ENCODE measurements around the gene STK11. TPM values are rescaled to one million over a fixed set of nuclear protein-coding genes. Genes with fewer than 3 reads are reported as not detected.

Gene STK11
- total RNA-seq, 1 donor from 2014 or later: 80.4 TPM

DNA sequence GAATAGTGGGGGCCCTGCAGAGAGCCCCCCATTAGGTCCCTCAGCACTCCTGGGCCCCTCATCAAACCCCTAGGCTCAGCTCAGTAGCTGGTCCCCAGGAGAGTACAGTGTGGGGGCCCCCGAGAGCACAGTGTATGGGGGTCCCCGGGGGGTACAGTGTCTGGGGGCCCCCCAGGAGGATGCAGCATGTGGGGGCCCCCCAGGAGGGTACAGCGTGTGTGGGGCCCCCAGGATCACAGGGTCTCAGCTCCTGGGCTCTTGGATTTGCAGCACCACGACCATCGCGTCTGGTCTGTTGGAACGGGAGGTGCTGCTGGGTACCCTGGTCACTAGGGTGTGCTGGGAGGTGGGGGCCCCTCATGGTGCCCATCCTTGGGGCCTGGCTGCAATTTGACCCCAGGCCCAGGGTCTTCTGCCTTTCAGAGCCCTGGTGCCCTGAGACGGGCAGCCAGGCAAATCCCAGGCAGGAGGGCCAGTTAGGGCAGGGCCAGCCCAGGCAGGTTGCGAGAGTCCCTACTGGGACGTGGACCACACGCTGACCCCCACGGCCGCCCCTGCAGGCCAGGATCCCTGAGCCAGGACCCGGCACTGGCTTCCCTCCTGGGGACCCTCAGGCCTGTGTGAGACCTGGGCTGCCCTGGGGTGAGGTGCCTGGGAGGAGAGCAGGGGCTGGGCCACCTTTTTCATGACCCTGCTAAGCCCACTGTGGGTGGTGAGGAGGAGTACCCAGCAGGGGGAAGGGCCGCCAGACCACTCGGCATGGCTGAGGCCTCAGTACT, 18.7 kb downstream of the STK11 start:
- DNase-seq (ENCODE audit: low read depth): no peak
- TF ChIP-seq, protein P1, sequence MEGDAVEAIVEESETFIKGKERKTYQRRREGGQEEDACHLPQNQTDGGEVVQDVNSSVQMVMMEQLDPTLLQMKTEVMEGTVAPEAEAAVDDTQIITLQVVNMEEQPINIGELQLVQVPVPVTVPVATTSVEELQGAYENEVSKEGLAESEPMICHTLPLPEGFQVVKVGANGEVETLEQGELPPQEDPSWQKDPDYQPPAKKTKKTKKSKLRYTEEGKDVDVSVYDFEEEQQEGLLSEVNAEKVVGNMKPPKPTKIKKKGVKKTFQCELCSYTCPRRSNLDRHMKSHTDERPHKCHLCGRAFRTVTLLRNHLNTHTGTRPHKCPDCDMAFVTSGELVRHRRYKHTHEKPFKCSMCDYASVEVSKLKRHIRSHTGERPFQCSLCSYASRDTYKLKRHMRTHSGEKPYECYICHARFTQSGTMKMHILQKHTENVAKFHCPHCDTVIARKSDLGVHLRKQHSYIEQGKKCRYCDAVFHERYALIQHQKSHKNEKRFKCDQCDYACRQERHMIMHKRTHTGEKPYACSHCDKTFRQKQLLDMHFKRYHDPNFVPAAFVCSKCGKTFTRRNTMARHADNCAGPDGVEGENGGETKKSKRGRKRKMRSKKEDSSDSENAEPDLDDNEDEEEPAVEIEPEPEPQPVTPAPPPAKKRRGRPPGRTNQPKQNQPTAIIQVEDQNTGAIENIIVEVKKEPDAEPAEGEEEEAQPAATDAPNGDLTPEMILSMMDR (conservative IDR thresholded peaks at IDR 0.05; ENCODE audit: low read depth, low read length): no peak
- H3K4me3 ChIP-seq (ENCODE audit: low read depth, low read length): no peak overlapping the region

DNA sequence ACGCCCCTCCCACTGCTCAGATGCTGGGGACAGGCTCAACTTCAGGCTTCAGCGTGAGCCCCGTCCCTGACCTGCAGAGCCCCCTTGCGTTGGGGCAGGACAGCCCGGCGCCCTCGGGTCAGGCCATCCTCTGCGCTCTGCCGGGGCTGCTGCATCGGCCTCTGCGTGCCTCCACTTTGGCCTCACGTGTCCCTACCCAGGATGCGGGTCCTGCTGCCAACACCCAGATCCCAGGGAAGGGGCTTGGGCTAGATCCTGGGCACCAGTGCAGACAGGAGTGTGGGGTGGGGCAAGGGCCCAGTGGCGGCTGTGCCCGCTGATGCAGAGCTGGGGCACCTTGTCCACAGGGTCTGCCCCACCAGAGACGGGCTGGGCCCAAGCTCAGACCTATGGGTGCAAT, 19.3 kb downstream of the STK11 start:
- no peak for DNase-seq (ENCODE audit: low read depth)
- TF ChIP-seq, protein P1 (conservative IDR thresholded peaks at IDR 0.05; ENCODE audit: low read depth, low read length): no peak
- no peak overlapping the region for H3K4me3 ChIP-seq (ENCODE audit: low read depth, low read length)

DNA sequence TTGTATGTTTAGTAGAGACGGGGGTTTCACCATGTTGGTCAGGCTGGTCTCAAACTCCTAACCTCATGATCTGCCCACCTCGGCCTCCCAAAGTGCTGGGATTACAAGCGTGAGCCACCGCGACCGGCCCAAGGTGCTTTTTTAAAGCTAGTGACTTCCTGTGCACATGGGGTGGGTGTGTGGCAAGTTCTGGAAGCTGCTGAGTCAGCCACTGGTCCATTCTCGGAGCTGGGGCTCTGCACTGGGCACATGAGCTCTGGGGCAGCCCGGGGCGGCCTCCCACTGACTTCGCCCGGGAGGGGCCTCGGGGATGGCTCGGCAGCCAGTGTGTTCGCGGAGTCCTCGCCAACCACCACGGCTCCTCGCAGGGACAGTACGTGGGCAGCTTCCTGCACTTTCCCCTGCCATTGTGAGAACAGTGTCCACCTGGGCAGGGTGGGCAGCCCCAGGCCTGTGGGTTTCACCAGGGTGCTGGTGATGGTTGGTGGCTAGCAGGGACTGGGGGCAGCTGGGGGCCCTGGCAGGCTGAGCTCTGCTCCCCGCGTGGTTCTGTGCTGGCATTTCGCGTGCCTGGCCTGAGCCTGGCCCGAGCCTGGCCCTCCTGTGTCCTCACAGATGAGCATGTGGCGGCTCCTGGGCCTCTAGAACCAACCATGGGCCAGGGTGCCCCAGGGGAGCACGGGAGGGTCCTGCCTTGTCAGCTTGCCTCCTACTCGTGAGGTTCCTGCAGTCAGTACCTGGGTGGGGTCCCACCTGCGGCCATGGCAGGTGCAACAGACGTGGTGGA, 20.1 kb downstream of the STK11 start:
- no peak for DNase-seq (ENCODE audit: low read depth)
- TF ChIP-seq, protein P1 (conservative IDR thresholded peaks at IDR 0.05; ENCODE audit: low read depth, low read length): no peak
- no peak overlapping the region for H3K4me3 ChIP-seq (ENCODE audit: low read depth, low read length)

DNA sequence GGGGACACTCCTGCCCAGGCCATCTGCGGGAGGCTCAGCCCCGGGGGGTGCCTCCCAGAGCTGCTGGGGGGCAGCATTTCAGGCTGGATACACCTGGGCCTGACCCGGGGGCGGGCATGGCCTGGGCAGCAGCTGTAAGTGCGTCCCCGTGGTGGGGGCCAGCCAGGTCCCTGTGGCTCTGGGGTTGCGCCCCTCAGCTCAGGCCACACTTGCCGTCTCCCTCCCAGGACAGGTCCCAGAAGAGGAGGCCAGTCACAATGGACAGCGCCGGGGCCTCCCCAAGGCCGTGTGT, 20.6 kb downstream of the STK11 start:
- DNase-seq (ENCODE audit: low read depth): no peak
- no peak overlapping the region for H3K4me3 ChIP-seq (ENCODE audit: low read depth, low read length)
- TF ChIP-seq, protein P1 (conservative IDR thresholded peaks at IDR 0.05; ENCODE audit: low read depth, low read length): no peak

DNA sequence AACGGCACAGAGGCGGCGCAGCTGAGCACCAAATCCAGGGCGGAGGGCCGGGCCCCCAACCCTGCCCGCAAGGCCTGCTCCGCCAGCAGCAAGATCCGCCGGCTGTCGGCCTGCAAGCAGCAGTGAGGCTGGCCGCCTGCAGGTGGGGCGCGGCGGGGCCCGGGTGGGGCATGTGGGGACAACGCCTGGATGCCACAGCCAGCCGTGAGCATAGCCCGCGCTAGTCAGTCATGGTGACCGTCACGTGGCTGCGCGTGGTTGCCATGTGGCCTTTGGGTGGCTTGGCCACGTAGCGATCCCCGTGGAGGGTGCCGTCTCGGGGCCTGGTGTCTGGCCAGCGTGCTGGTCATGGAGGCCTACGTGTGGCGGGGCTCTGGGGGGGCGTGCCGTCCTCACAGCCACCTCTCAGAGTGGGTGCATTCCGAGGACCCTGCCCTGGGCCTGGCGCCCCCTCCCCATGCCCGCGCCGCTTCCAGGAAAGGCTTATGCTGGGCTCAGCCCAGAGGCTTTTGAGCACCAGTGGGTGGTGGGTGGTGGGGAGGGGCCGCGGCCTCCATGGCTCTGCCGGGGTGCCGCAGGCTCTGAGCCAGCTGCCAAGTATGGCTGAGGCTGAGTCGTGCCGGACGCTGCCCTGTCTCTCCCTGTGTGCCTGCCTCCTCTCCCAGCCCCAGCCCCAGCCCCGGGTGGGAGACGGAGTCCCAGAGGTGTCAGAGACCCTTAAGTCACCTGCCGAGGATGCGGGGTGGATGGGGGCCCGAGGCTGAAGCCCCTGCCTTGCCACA, 21.1 kb downstream of the STK11 start:
- TF ChIP-seq, protein P1 (conservative IDR thresholded peaks at IDR 0.05; ENCODE audit: low read depth, low read length): no peak
- H3K4me3 ChIP-seq (ENCODE audit: low read depth, low read length): no peak overlapping the region
- no peak for DNase-seq (ENCODE audit: low read depth)

DNA sequence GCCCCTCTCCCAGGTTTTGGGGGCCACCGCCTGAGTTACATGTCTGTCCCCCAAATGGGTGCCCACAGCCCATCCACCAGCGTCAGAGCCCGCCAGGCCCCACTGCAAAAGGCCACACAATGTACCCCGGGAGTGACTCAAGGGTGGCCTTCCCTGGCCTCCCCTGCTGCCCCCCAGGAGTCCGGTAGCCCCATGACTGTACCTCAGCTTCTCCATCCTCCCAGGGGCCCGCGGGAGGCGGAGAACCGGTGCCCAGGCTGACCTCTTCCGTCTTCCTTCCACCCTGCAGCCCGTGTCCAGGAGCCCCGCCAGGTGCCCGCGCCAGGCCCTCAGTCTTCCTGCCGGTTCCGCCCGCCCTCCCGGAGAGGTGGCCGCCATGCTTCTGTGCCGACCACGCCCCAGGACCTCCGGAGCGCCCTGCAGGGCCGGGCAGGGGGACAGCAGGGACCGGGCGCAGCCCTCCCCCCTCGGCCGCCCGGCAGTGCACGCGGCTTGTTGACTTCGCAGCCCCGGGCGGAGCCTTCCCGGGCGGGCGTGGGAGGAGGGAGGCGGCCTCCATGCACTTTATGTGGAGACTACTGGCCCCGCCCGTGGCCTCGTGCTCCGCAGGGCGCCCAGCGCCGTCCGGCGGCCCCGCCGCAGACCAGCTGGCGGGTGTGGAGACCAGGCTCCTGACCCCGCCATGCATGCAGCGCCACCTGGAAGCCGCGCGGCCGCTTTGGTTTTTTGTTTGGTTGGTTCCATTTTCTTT, 21.9 kb downstream of the STK11 start:
- no peak for DNase-seq (ENCODE audit: low read depth)
- TF ChIP-seq, protein P1 (conservative IDR thresholded peaks at IDR 0.05; ENCODE audit: low read depth, low read length): no peak

More for the DNA sequence above, 21.9 kb downstream of the STK11 start:
- H3K4me3 ChIP-seq (ENCODE audit: low read depth, low read length): no peak overlapping the region
